Tibial nerve (tissue), 4 donors: ENCODE data around the gene SYT1.

Experiments
- CTCF ChIP-seq, 5 experiments: fragments of 200-600 bp in 3 of 5; fragments of 450-650 bp in 2 of 5; sonication (generic) in 3 of 5; IDR thresholded peaks; one replicate each; pipeline ENCODE4 v1.5.1; 2016 to 2019; ENCODE audit warnings: antibody characterized with exemption in 5 of 5, mild to moderate bottlenecking in 3 of 5, moderate library complexity in 2 of 5
- EP300 ChIP-seq, 2 donors: sonication (generic); formaldehyde crosslinking; IDR thresholded peaks; one replicate each; pipeline ENCODE4 v1.6.1; 2017; ENCODE audit warnings: antibody characterized with exemption in 2 of 2, mild to moderate bottlenecking in 1 of 2
- POLR2A ChIP-seq, 2 donors: fragments of 450-650 bp; IDR thresholded peaks; one replicate each; pipeline ENCODE4 v1.6.1; 2017; ENCODE audit warnings: antibody characterized with exemption in 2 of 2, mild to moderate bottlenecking in 2 of 2, moderate library complexity in 2 of 2

- TF ChIP-seq CTCF (IDR thresholded peaks at IDR 0.05) (no peak), POLR2A (IDR thresholded peaks at IDR 0.05) (no peak), EP300 (IDR thresholded peaks at IDR 0.05) (no peak)
Observed at GRCh38 chr12:78870539-78870938, 6.0 kb downstream of the SYT1 start.
